SK-N-SH treated with all-trans-retinoic acid at 6 μM for 48 hours (cell line): Measurements from ENCODE around the gene CYBA.
"Not testable (repeated sequence)": the region's sequence is repeated elsewhere in the genome, so short reads cannot be mapped to it uniquely, and the experiment has no call there.

ENCODE experiments used
- ATAC-seq: fragments of 200-7000 bp; cut with Tn5 transposase; 3 replicates; pipeline ENCODE4 v1.9.1; 2020; ENCODE audit warnings: mild to moderate bottlenecking, moderate library complexity
- ARNTL ChIP-seq: fragments of 450-650 bp; formaldehyde crosslinking; IDR thresholded peaks from 2 replicates; pipeline ENCODE4 v1.5.0; 2020; ENCODE audit warnings: low read depth, mild to moderate bottlenecking, moderate library complexity, borderline replicate concordance
- BACH2 ChIP-seq: fragments of 250-450 bp; sonication (Bioruptor Pico); IDR thresholded peaks from 2 replicates; pipeline ENCODE4 v1.9.0; 2021; ENCODE audit warnings: mild to moderate bottlenecking, borderline replicate concordance
- ESRRG ChIP-seq: fragments of 250-450 bp; sonication (Bioruptor Pico); IDR thresholded peaks from 2 replicates; pipeline ENCODE4 v1.6.1; 2021; ENCODE audit warnings: mild to moderate bottlenecking
- GLIS3 ChIP-seq: fragments of 250-450 bp; sonication (Bioruptor Pico); IDR thresholded peaks from 2 replicates; pipeline ENCODE4 v1.5.0; 2020; ENCODE audit warnings: mild to moderate bottlenecking, moderate library complexity
- ISL1 ChIP-seq: fragments of 250-450 bp; sonication (Bioruptor Pico); IDR thresholded peaks from 2 replicates; pipeline ENCODE4 v2.1.2; 2022; ENCODE audit warnings: mild to moderate bottlenecking, moderate library complexity
- PATZ1 ChIP-seq: fragments of 250-450 bp; sonication (Bioruptor Pico); IDR thresholded peaks from 2 replicates; pipeline ENCODE4 v1.8.0; 2020; ENCODE audit warnings: mild to moderate bottlenecking, moderate library complexity, borderline replicate concordance
- POU6F1 ChIP-seq: fragments of 250-450 bp; sonication (Bioruptor Pico); IDR thresholded peaks from 2 replicates; pipeline ENCODE4 v1.8.0; 2021; ENCODE audit warnings: low read depth, mild to moderate bottlenecking, moderate library complexity, borderline replicate concordance
- PPARA ChIP-seq: fragments of 250-450 bp; sonication (Bioruptor Pico); IDR thresholded peaks from 2 replicates; pipeline ENCODE4 v1.5.0; 2020; ENCODE audit warnings: mild to moderate bottlenecking, borderline replicate concordance
- RARB ChIP-seq: fragments of 250-450 bp; sonication (Bioruptor Pico); IDR thresholded peaks from 2 replicates; pipeline ENCODE4 v1.8.0; 2021; ENCODE audit warnings: mild to moderate bottlenecking, moderate library complexity
- SNAI2 ChIP-seq: fragments of 250-450 bp; sonication (Bioruptor Pico); IDR thresholded peaks from 2 replicates; pipeline ENCODE4 v1.5.0; 2020; ENCODE audit warnings: mild to moderate bottlenecking, moderate library complexity
- TCF4 ChIP-seq: fragments of 250-450 bp; sonication (Bioruptor Pico); IDR thresholded peaks from 2 replicates; pipeline ENCODE4 v1.8.0; 2021; ENCODE audit warnings: mild to moderate bottlenecking, moderate library complexity, borderline replicate concordance
- TOX ChIP-seq: fragments of 250-450 bp; sonication (Bioruptor Pico); IDR thresholded peaks from 2 replicates; pipeline ENCODE4 v1.8.0; 2021; ENCODE audit warnings: mild to moderate bottlenecking, moderate library complexity, borderline replicate concordance
- TSHZ2 ChIP-seq: fragments of 250-450 bp; sonication (Bioruptor Pico); IDR thresholded peaks from 2 replicates; pipeline ENCODE4 v1.5.0; 2020; ENCODE audit warnings: mild to moderate bottlenecking, moderate library complexity
- ZC3H10 ChIP-seq: fragments of 250-450 bp; sonication (Bioruptor Pico); IDR thresholded peaks from 2 replicates; pipeline ENCODE4 v1.5.1; 2021; ENCODE audit warnings: mild to moderate bottlenecking, moderate library complexity
- ZFP30 ChIP-seq: fragments of 450-650 bp; formaldehyde crosslinking; IDR thresholded peaks from 2 replicates; pipeline ENCODE4 v1.5.0; 2022; ENCODE audit warnings: mild to moderate bottlenecking, moderate library complexity
- ZNF565 ChIP-seq: fragments of 450-650 bp; formaldehyde crosslinking; conservative IDR thresholded peaks from 2 replicates; pipeline ENCODE4 v1.5.0; 2020; ENCODE audit warnings: low read depth, mild to moderate bottlenecking, moderate library complexity
- ZNF70 ChIP-seq: fragments of 450-650 bp; formaldehyde crosslinking; IDR thresholded peaks from 2 replicates; pipeline ENCODE4 v1.5.0; 2020; ENCODE audit warnings: mild to moderate bottlenecking, moderate library complexity
- ZNF8 ChIP-seq: fragments of 450-650 bp; formaldehyde crosslinking; IDR thresholded peaks from 2 replicates; pipeline ENCODE4 v1.5.0; 2020; ENCODE audit warnings: mild to moderate bottlenecking, moderate library complexity

Gene CYBA

GRCh38 chr16:88610909-88611812 is 39.7 kb downstream of the CYBA start:
- TF ChIP-seq TOX (CRISPR knock-in tag) = no peak
- no peak for TF ChIP-seq ZNF8
- no peak for TF ChIP-seq POU6F1
- no peak for TF ChIP-seq ISL1 (CRISPR knock-in tag)
- TF ChIP-seq RARB (CRISPR knock-in tag) = no peak
- TF ChIP-seq TCF4 (CRISPR knock-in tag) = no peak
- no peak for TF ChIP-seq SNAI2
- TF ChIP-seq PATZ1 (CRISPR knock-in tag) = no peak
- no peak for TF ChIP-seq ZNF70 (CRISPR knock-in tag)
- no peak for TF ChIP-seq ESRRG
- no peak for TF ChIP-seq TSHZ2 (CRISPR knock-in tag)
- TF ChIP-seq PPARA (CRISPR knock-in tag) = no peak
- TF ChIP-seq BACH2 (CRISPR knock-in tag) = no peak
- no peak for TF ChIP-seq ZFP30
- TF ChIP-seq GLIS3 (CRISPR knock-in tag) = no peak
- no peak for ATAC-seq

- no peak for ATAC-seq
- TF ChIP-seq TCF4 (CRISPR knock-in tag) = no peak
- TF ChIP-seq TOX (CRISPR knock-in tag) = no peak
Measured at GRCh38 chr16:88610080-88610479, 40.8 kb downstream of the CYBA start.

GRCh38 chr16:88609426-88609825 is 41.4 kb downstream of the CYBA start:
- not testable (repeated sequence) for ATAC-seq

- ATAC-seq = no peak
- TF ChIP-seq ARNTL (CRISPR knock-in tag) (no peak), PPARA (CRISPR knock-in tag) (no peak), TCF4 (CRISPR knock-in tag) (no peak), ZC3H10 (CRISPR knock-in tag) (no peak), ESRRG (no peak), ZNF565 (CRISPR knock-in tag) (no peak)
Measured at GRCh38 chr16:88608076-88608475, 42.8 kb downstream of the CYBA start.

GRCh38 chr16:88606148-88606757 is 44.6 kb downstream of the CYBA start:
- ATAC-seq = no peak
- TF ChIP-seq ZFP30 = no peak
- TF ChIP-seq ISL1 (CRISPR knock-in tag) = no peak
